Esophagus muscularis mucosa (tissue), 4 donors: ENCODE measurements around the gene SDC1. TPM values are rescaled to one million over a fixed set of nuclear protein-coding genes. Genes with fewer than 3 reads are reported as not detected.

Experiments
- DNase-seq: peaks from one replicate; pipeline ENCODE4 v3.0.0-alpha.2; 2017; ENCODE audit errors: extremely low spot score
- H3K27ac ChIP-seq, 4 donors: fragments of 200-600 bp; sonication (generic); replicated peaks in 1 of 4; 1 replicate in 3 of 4; 2 replicates in 1 of 4; pipeline ENCODE4 v1.5.1; 2016 to 2019; ENCODE audit warnings: mild to moderate bottlenecking in 1 of 4
- H3K27me3 ChIP-seq, 4 donors: fragments of 200-600 bp; sonication (generic); one replicate each; pipeline versions ENCODE4 v1.5.1 to v1.6.0; 2016 to 2019
- H3K36me3 ChIP-seq, 4 donors: fragments of 200-600 bp; sonication (generic); one replicate each; pipeline ENCODE4 v1.5.1; 2016 to 2019
- H3K4me1 ChIP-seq, 4 donors: fragments of 200-600 bp; sonication (generic); one replicate each; pipeline ENCODE4 v1.5.1; 2016 to 2019
- H3K4me3 ChIP-seq, 4 donors: fragments of 200-600 bp; sonication (generic); 1 replicate in 2 of 4; 2 replicates in 2 of 4; pipeline ENCODE4 v1.5.1; 2016 to 2019; ENCODE audit warnings: mild to moderate bottlenecking in 4 of 4, moderate library complexity in 1 of 4
- H3K9me3 ChIP-seq, 4 donors: fragments of 200-600 bp; sonication (generic); 1 replicate in 3 of 4; 2 replicates in 1 of 4; pipeline ENCODE4 v1.5.1; 2016 to 2019
- CTCF ChIP-seq, 3 experiments: fragments of 200-600 bp in 2 of 3; fragments of 450-650 bp in 1 of 3; sonication (generic) in 2 of 3; IDR thresholded peaks; one replicate each; pipeline ENCODE4 v1.5.1; 2017 to 2019; ENCODE audit warnings: antibody characterized with exemption in 3 of 3, mild to moderate bottlenecking in 2 of 3, moderate library complexity in 1 of 3
- EP300 ChIP-seq: sonication (generic); formaldehyde crosslinking; IDR thresholded peaks from one replicate; pipeline ENCODE4 v1.6.1; 2017; ENCODE audit warnings: antibody characterized with exemption
- POLR2A ChIP-seq: fragments of 450-650 bp; IDR thresholded peaks from one replicate; pipeline ENCODE4 v1.6.1; 2017; ENCODE audit warnings: antibody characterized with exemption, moderate library complexity, mild to moderate bottlenecking, low read depth
- POLR2AphosphoS5 ChIP-seq, 2 donors: sonication (generic); formaldehyde crosslinking; IDR thresholded peaks; one replicate each; pipeline ENCODE4 v1.6.1; 2017; ENCODE audit warnings: antibody characterized with exemption in 2 of 2
- WGBS: methylation state at CpG from one replicate; pipeline ENCODE4 v1.1.5; 2018; 5-methylcytosine and 5-hydroxymethylcytosine counted together
- intact Hi-C: fragments of 100-400 bp; cut with DNase I; formaldehyde crosslinking; loops from one replicate; pipeline ENCODE4 v1.15.1; 2023
- total RNA-seq, 4 donors: library from RNA; depleted of rRNA; stranded (reverse); fragments of >200 nt; gene quantifications; one replicate each; pipeline versions ENCODE4 v1.1.0 to v1.2.1, GENCODE V29; 2016

Gene SDC1
- total RNA-seq, 4 donors from 2014 or later = 0.33 to 1.6 (median 0.47) TPM

- no peak overlapping the region for H3K4me3 ChIP-seq
- no peaks in the 10 kb centered on the region for H3K36me3 ChIP-seq
- H3K27ac ChIP-seq = no peak overlapping the region
- intact Hi-C loops = no loop called here
- no peaks in the 10 kb centered on the region for H3K4me1 ChIP-seq
- no peaks in the 10 kb centered on the region for H3K27me3 ChIP-seq
- no peak for TF ChIP-seq POLR2AphosphoS5 (IDR thresholded peaks at IDR 0.05)
- no peak for TF ChIP-seq EP300
- TF ChIP-seq CTCF (IDR thresholded peaks at IDR 0.05) = no peak
- no peak for TF ChIP-seq POLR2A
- no peak for DNase-seq
- no peaks in the 10 kb centered on the region for H3K9me3 ChIP-seq
- WGBS = 96% methylated on average over 17 of the region's 17 CpGs
Observed at GRCh38 chr2:20180676-20181648, 44.0 kb downstream of the SDC1 start.

- WGBS = 92% methylated on average over 20 of the region's 25 CpGs
- intact Hi-C loops = no loop called here
- Histone ChIP-seq H3K27ac (no peak overlapping the region), H3K4me3 (no peak overlapping the region), H3K4me1 (no peaks in the 10 kb centered on the region), H3K9me3 (no peaks in the 10 kb centered on the region), H3K36me3 (no peaks in the 10 kb centered on the region), H3K27me3 (no peaks in the 10 kb centered on the region)
- DNase-seq = no peak
- no peak for TF ChIP-seq CTCF (IDR thresholded peaks at IDR 0.05)
- TF ChIP-seq EP300 = no peak
- TF ChIP-seq POLR2AphosphoS5 (IDR thresholded peaks at IDR 0.05) = no peak
- no peak for TF ChIP-seq POLR2A
Observed at GRCh38 chr2:20179755-20180594, 45.0 kb downstream of the SDC1 start.

DNA sequence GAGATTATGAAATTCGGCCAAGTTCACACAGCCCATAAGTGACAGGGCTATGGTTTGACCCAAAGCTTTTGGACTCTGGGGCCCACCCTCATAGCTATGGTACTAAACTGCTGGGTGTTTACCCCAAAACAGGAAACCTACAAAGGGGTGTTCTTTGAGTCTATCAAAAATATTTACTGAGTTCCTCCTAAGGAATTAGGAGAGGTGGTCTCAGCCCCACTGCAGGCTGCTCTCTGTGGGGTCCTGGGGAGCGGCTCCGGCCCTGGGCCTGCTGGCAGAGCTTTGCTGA is 45.5 kb downstream of the SDC1 start:
- Histone ChIP-seq H3K27me3 (no peaks in the 10 kb centered on the region), H3K36me3 (no peaks in the 10 kb centered on the region), H3K4me1 (no peaks in the 10 kb centered on the region), H3K4me3 (no peak overlapping the region), H3K27ac (no peak overlapping the region), H3K9me3 (no peaks in the 10 kb centered on the region)
- intact Hi-C loops = no loop called here
- TF ChIP-seq POLR2AphosphoS5 (IDR thresholded peaks at IDR 0.05) = no peak
- no peak for TF ChIP-seq POLR2A
- no peak for TF ChIP-seq EP300
- no peak for TF ChIP-seq CTCF (IDR thresholded peaks at IDR 0.05)
- no peak for DNase-seq
- 93% methylated on average over 3 of the region's 3 CpGs for WGBS

- TF ChIP-seq POLR2AphosphoS5 (IDR thresholded peaks at IDR 0.05) = no peak
- no peak for TF ChIP-seq CTCF (IDR thresholded peaks at IDR 0.05)
- TF ChIP-seq EP300 = no peak
- TF ChIP-seq POLR2A = no peak
- DNase-seq = no peak
- intact Hi-C loops = no loop called here
- 82% methylated on average over 9 of the region's 10 CpGs for WGBS
- Histone ChIP-seq H3K4me3 (no peak overlapping the region), H3K36me3 (no peaks in the 10 kb centered on the region), H3K4me1 (no peaks in the 10 kb centered on the region), H3K27me3 (no peaks in the 10 kb centered on the region), H3K27ac (no peak overlapping the region), H3K9me3 (no peaks in the 10 kb centered on the region)
Observed at GRCh38 chr2:20178666-20179465, 46.1 kb downstream of the SDC1 start.
